GF-D8 (cell line): ENCODE data around the gene WDR45.
A peak's percentile ranks its signal among the peaks of the same experiment; 100 is the strongest.

Experiments used
- DNase-seq: peaks from one replicate; lab custom pipeline; 2025; lab: John Stamatoyannopoulos, UW

Gene WDR45

GRCh38 chrX:49079489-49080428, at the start of gene WDR45:
Gene WDR45, minus strand, starts transcription at chrX:49079887. Its CDS starts 1,792 bp downstream, at chrX:49078095.
- peak; percentile 4 for DNase-seq

- DNase-seq = peak; percentile 1
Measured at GRCh38 chrX:49129427-49129826, 49.7 kb upstream of the WDR45 start.

GRCh38 chrX:49127742-49128258, 48.1 kb upstream of the WDR45 start:
- DNase-seq = peak; percentile 56

GRCh38 chrX:49122499-49122898, 42.8 kb upstream of the WDR45 start:
- DNase-seq = no peak

GRCh38 chrX:49120091-49120490, 40.4 kb upstream of the WDR45 start:
- no peak for DNase-seq

GRCh38 chrX:49117581-49117980, 37.9 kb upstream of the WDR45 start:
- DNase-seq = no peak

GRCh38 chrX:49116716-49117115, 37.0 kb upstream of the WDR45 start:
- no peak for DNase-seq

- DNase-seq = no peak
Measured at GRCh38 chrX:49116076-49116475, 36.4 kb upstream of the WDR45 start.

- DNase-seq = no peak
Measured at GRCh38 chrX:49111791-49112190, 32.1 kb upstream of the WDR45 start.

- no peak for DNase-seq
Measured at GRCh38 chrX:49110417-49110816, 30.7 kb upstream of the WDR45 start.

- DNase-seq = no peak
Measured at GRCh38 chrX:49108641-49109040, 29.0 kb upstream of the WDR45 start.

GRCh38 chrX:49106930-49107329, 27.2 kb upstream of the WDR45 start:
- DNase-seq = peak; percentile 2

GRCh38 chrX:49106296-49106695, 26.6 kb upstream of the WDR45 start:
- no peak for DNase-seq

- DNase-seq = no peak
Measured at GRCh38 chrX:49103637-49104036, 23.9 kb upstream of the WDR45 start.

- DNase-seq = no peak
Measured at GRCh38 chrX:49102190-49102589, 22.5 kb upstream of the WDR45 start.

GRCh38 chrX:49101629-49101984, 21.9 kb upstream of the WDR45 start:
- DNase-seq = no peak

- DNase-seq = peak; percentile 84
Measured at GRCh38 chrX:49100704-49101628, 21.3 kb upstream of the WDR45 start.

GRCh38 chrX:49096419-49096818, 16.7 kb upstream of the WDR45 start:
- DNase-seq = no peak

GRCh38 chrX:49089553-49089952, 9.9 kb upstream of the WDR45 start:
- DNase-seq = no peak

GRCh38 chrX:49082271-49082871, 2.7 kb upstream of the WDR45 start:
- DNase-seq = no peak

- no peak for DNase-seq
Measured at GRCh38 chrX:49077941-49078340, 1.7 kb downstream of the WDR45 start.

GRCh38 chrX:49075347-49075746, 4.3 kb downstream of the WDR45 start:
- DNase-seq = no peak
